Activated CD4-positive, alpha-beta T cell treated with anti-CD3 and anti-CD28 coated beads, Interleukin-2, amount 10 ng/mL, durations not matched to agents 7 days and 5 days (primary cell): Measurements from ENCODE around the gene ARID3A. TPM values are rescaled to one million over a fixed set of nuclear protein-coding genes. Genes with fewer than 3 reads are reported as not detected.
A peak's percentile ranks its signal among the peaks of the same experiment; 100 is the strongest.
"Not testable (repeated sequence)": the region's sequence is repeated elsewhere in the genome, so short reads cannot be mapped to it uniquely, and the experiment has no call there.

Source experiments
- CTCF ChIA-PET: fragments of 350-600 bp; sonication (Branson Sonifier 250); formaldehyde crosslinking; loops from one replicate; lab custom pipeline; 2021; ENCODE audit warnings: antibody characterized with exemption; lab: Charles Lee
- POLR2A ChIA-PET: fragments of 350-600 bp; sonication (Branson Sonifier 250); formaldehyde crosslinking; loops from one replicate; lab custom pipeline; 2021; ENCODE audit warnings: antibody characterized with exemption; lab: Charles Lee
- DNase-seq: peaks from one replicate; pipeline ENCODE4 v3.0.0-alpha.2; 2020
- H3K27ac Mint-ChIP-seq: one replicate; pipeline ENCODE4 v1.8.0; 2021; ENCODE audit warnings: mild to moderate bottlenecking, moderate library complexity, mixed read lengths
- H3K27me3 Mint-ChIP-seq: one replicate; pipeline ENCODE4 v1.8.0; 2021; ENCODE audit warnings: mixed read lengths
- H3K36me3 Mint-ChIP-seq: one replicate; pipeline ENCODE4 v1.8.0; 2021; ENCODE audit warnings: low read depth, mixed read lengths
- H3K4me1 Mint-ChIP-seq: one replicate; pipeline ENCODE4 v1.8.0; 2021; ENCODE audit warnings: mixed read lengths
- H3K4me3 Mint-ChIP-seq: one replicate; pipeline ENCODE4 v1.8.0; 2021; ENCODE audit warnings: mild to moderate bottlenecking, moderate library complexity, mixed read lengths
- H3K9me3 Mint-ChIP-seq: one replicate; pipeline ENCODE4 v1.8.0; 2021; ENCODE audit warnings: mixed read lengths
- total RNA-seq, 2 experiments: library from RNA; stranded (reverse); gene quantifications; one replicate each; pipeline ENCODE4 v1.2.3, GENCODE V29; 2021

The ARID3A gene
- total RNA-seq, 2 experiments from 2014 or later, result 25.8 to 28.4 TPM

- DNase-seq, result no peak
- Mint-ChIP-seq H3K9me3 (no peaks in the 10 kb centered on the region), H3K27ac (no peak overlapping the region), H3K27me3 (no peaks in the 10 kb centered on the region), H3K4me3 (no peak overlapping the region), H3K36me3 (peaks cover 15% of the 10 kb centered on the region), H3K4me1 (peaks cover 3% of the 10 kb centered on the region)
- ChIA-PET CTCF (no interaction called here), POLR2A (no interaction called here)
Measured at GRCh38 chr19:884420-885211, 41.2 kb upstream of the ARID3A start.

- DNase-seq, result no peak
- Mint-ChIP-seq H3K36me3 (peaks cover 15% of the 10 kb centered on the region), H3K4me1 (peaks cover 5% of the 10 kb centered on the region), H3K27me3 (no peaks in the 10 kb centered on the region), H3K9me3 (no peaks in the 10 kb centered on the region), H3K27ac (no peak overlapping the region), H3K4me3 (no peak overlapping the region)
- POLR2A ChIA-PET, result no interaction called here
- CTCF ChIA-PET, result no interaction called here
Measured at GRCh38 chr19:885536-886224, 40.2 kb upstream of the ARID3A start.

GRCh38 chr19:887072-887471 is 38.8 kb upstream of the ARID3A start:
- no peaks in the 10 kb centered on the region for H3K27me3 Mint-ChIP-seq
- no peak overlapping the region for H3K4me3 Mint-ChIP-seq
- H3K36me3 Mint-ChIP-seq, result peaks cover 15% of the 10 kb centered on the region
- H3K27ac Mint-ChIP-seq, result no peak overlapping the region
- no peak for DNase-seq
- peaks cover 11% of the 10 kb centered on the region for H3K4me1 Mint-ChIP-seq
- CTCF ChIA-PET, result no interaction called here
- H3K9me3 Mint-ChIP-seq, result no peaks in the 10 kb centered on the region
- POLR2A ChIA-PET, result no interaction called here

- no peak for DNase-seq
- Mint-ChIP-seq H3K27me3 (no peaks in the 10 kb centered on the region), H3K4me1 (peaks cover 13% of the 10 kb centered on the region), H3K9me3 (no peaks in the 10 kb centered on the region), H3K36me3 (peaks cover 11% of the 10 kb centered on the region), H3K27ac (peak overlapping the region; percentile 41), H3K4me3 (no peak overlapping the region)
- ChIA-PET CTCF (no interaction called here), POLR2A (no interaction called here)
Measured at GRCh38 chr19:887599-887998, 38.2 kb upstream of the ARID3A start.

GRCh38 chr19:888581-889385 is 37.1 kb upstream of the ARID3A start:
- POLR2A ChIA-PET, result no interaction called here
- peak; percentile 30 for DNase-seq
- Mint-ChIP-seq H3K9me3 (no peaks in the 10 kb centered on the region), H3K4me3 (no peak overlapping the region), H3K4me1 (peaks cover 22% of the 10 kb centered on the region), H3K27ac (peak overlapping the region; percentile 78), H3K27me3 (no peaks in the 10 kb centered on the region), H3K36me3 (peaks cover 15% of the 10 kb centered on the region)
- CTCF ChIA-PET, result interaction anchor here (0.7 kb wide), 1 partner anchor 20 kb away, joined by 3 read pairs; no protein-coding TSS in a partner anchor

GRCh38 chr19:889662-890295 is 36.1 kb upstream of the ARID3A start:
- Mint-ChIP-seq H3K4me1 (peaks cover 24% of the 10 kb centered on the region), H3K4me3 (no peak overlapping the region), H3K27me3 (no peaks in the 10 kb centered on the region), H3K9me3 (no peaks in the 10 kb centered on the region), H3K27ac (peak overlapping the region; percentile 31), H3K36me3 (peaks cover 15% of the 10 kb centered on the region)
- POLR2A ChIA-PET, result no interaction called here
- DNase-seq, result no peak
- CTCF ChIA-PET, result interaction anchor here (0.9 kb wide), 1 partner anchor 26 kb away, joined by 4 read pairs; no protein-coding TSS in a partner anchor

- CTCF ChIA-PET, result no interaction called here
- H3K9me3 Mint-ChIP-seq, result no peaks in the 10 kb centered on the region
- H3K4me3 Mint-ChIP-seq, result peak overlapping the region; percentile 61
- H3K27ac Mint-ChIP-seq, result peak overlapping the region; percentile 82
- H3K36me3 Mint-ChIP-seq, result peaks cover 13% of the 10 kb centered on the region
- POLR2A ChIA-PET, result no interaction called here
- peaks cover 26% of the 10 kb centered on the region for H3K4me1 Mint-ChIP-seq
- DNase-seq, result no peak
- H3K27me3 Mint-ChIP-seq, result no peaks in the 10 kb centered on the region
Measured at GRCh38 chr19:890831-891230, 35.0 kb upstream of the ARID3A start.

- Mint-ChIP-seq H3K4me1 (peaks cover 27% of the 10 kb centered on the region), H3K27ac (peak overlapping the region; percentile 64), H3K4me3 (peak overlapping the region; percentile 77), H3K36me3 (peaks cover 13% of the 10 kb centered on the region)
- CTCF ChIA-PET, result interaction anchor here (2.0 kb wide), 1 partner anchor 18 kb away, joined by 17 read pairs; no protein-coding TSS in a partner anchor
- POLR2A ChIA-PET, DNase-seq, H3K9me3 Mint-ChIP-seq, H3K27me3 Mint-ChIP-seq: not testable (repeated sequence)
Measured at GRCh38 chr19:891421-892200, 34.2 kb upstream of the ARID3A start.

GRCh38 chr19:892243-892893 is 33.5 kb upstream of the ARID3A start:
- H3K27ac Mint-ChIP-seq, result peak overlapping the region; percentile 85
- H3K4me3 Mint-ChIP-seq, result peak overlapping the region; percentile 77
- ChIA-PET POLR2A (interaction anchor here (0.6 kb wide), 1 partner anchor 18 kb away, joined by 3 read pairs; no protein-coding TSS in a partner anchor), CTCF (interaction anchor here (1.2 to 2.0 kb wide), 3 partner anchors 17 to 29 kb away, joined by 3 to 17 read pairs (median 13); no protein-coding TSS in a partner anchor)
- no peaks in the 10 kb centered on the region for H3K27me3 Mint-ChIP-seq
- peaks cover 15% of the 10 kb centered on the region for H3K36me3 Mint-ChIP-seq
- no peaks in the 10 kb centered on the region for H3K9me3 Mint-ChIP-seq
- peaks cover 28% of the 10 kb centered on the region for H3K4me1 Mint-ChIP-seq
- no peak for DNase-seq

GRCh38 chr19:892894-893689 is 32.7 kb upstream of the ARID3A start, which contains the start of the genes MED16 and RNU6-9:
TSS of gene MED16 (minus strand) at chr19:893187. CDS start at chr19:891131, 2,056 bp downstream.
TSS of gene RNU6-9 (plus strand) at chr19:893484.
- Mint-ChIP-seq H3K4me3 (peak within 1 kb of the TSS; percentile 92), H3K4me1 (peaks cover 28% of the 10 kb centered on the region), H3K27me3 (no peaks in the 10 kb centered on the region), H3K27ac (peak within 1 kb of the TSS; percentile 98), H3K9me3 (no peaks in the 10 kb centered on the region), H3K36me3 (peaks cover 12% of the 10 kb centered on the region)
- ChIA-PET POLR2A (interaction anchor here (0.5 to 0.7 kb wide), 3 partner anchors 17 to 1373 kb away, joined by 3 read pairs; no protein-coding TSS in a partner anchor), CTCF (interaction anchor here (0.6 to 2.0 kb wide), 6 partner anchors 9 to 177 kb away, joined by 3 to 17 read pairs (median 4); no protein-coding TSS in a partner anchor)
- DNase-seq, result peak; percentile 92
